Gastroesophageal sphincter (tissue), 4 donors: Measurements from ENCODE around the gene PLCB1. TPM values are rescaled to one million over a fixed set of nuclear protein-coding genes. Genes with fewer than 3 reads are reported as not detected.

Experiments
- ATAC-seq: fragments of 150-250 bp; one replicate; pipeline ENCODE4 v1.9.1; 2016; ENCODE audit warnings: mild to moderate bottlenecking, moderate library complexity
- H3K27ac ChIP-seq, 4 donors: fragments of 200-600 bp; sonication (generic) in 3 of 4; 1 replicate in 3 of 4; 2 replicates in 1 of 4; pipeline ENCODE4 v1.5.1; 2016 to 2019
- H3K27me3 ChIP-seq: fragments of 200-600 bp; sonication (generic); one replicate; pipeline ENCODE4 v1.5.1; 2019
- H3K36me3 ChIP-seq, 2 donors: fragments of 200-600 bp; sonication (generic); one replicate each; pipeline ENCODE4 v1.5.1; 2019; ENCODE audit warnings: control low read depth in 1 of 2
- H3K4me1 ChIP-seq, 3 donors: fragments of 200-600 bp; sonication (generic); 1 replicate in 2 of 3; 2 replicates in 1 of 3; pipeline ENCODE4 v1.5.1; 2016 to 2019; ENCODE audit warnings: control low read depth in 2 of 3
- H3K4me3 ChIP-seq, 2 donors: fragments of 200-600 bp; sonication (generic); one replicate each; pipeline ENCODE4 v1.5.1; 2019; ENCODE audit warnings: mild to moderate bottlenecking in 1 of 2, moderate library complexity in 1 of 2
- H3K9me3 ChIP-seq, 3 donors: fragments of 200-600 bp; sonication (generic); one replicate each; pipeline ENCODE4 v1.5.1; 2017 to 2019; ENCODE audit warnings: control low read depth in 2 of 3
- CTCF ChIP-seq, 4 experiments: fragments of 200-600 bp in 2 of 4; fragments of 450-650 bp in 2 of 4; sonication (generic) in 1 of 4; IDR thresholded peaks; one replicate each; pipeline ENCODE4 v1.5.1; 2017 to 2019; ENCODE audit warnings: antibody characterized with exemption in 4 of 4, mild to moderate bottlenecking in 2 of 4, moderate library complexity in 2 of 4
- EP300 ChIP-seq: sonication (generic); formaldehyde crosslinking; IDR thresholded peaks from one replicate; pipeline ENCODE4 v1.6.1; 2017; ENCODE audit warnings: antibody characterized with exemption, mild to moderate bottlenecking
- POLR2A ChIP-seq, 2 donors: fragments of 450-650 bp; IDR thresholded peaks; one replicate each; pipeline ENCODE4 v1.6.1; 2017; ENCODE audit warnings: antibody characterized with exemption in 2 of 2, mild to moderate bottlenecking in 2 of 2, moderate library complexity in 1 of 2
- POLR2AphosphoS5 ChIP-seq: sonication (generic); formaldehyde crosslinking; IDR thresholded peaks from one replicate; pipeline ENCODE4 v1.6.1; 2017; ENCODE audit warnings: antibody characterized with exemption
- WGBS, 2 donors: methylation state at CpG; one replicate each; pipeline ENCODE4 v1.1.5; 2018; ENCODE audit warnings: low coverage in 1 of 2; 5-methylcytosine and 5-hydroxymethylcytosine counted together
- total RNA-seq, 4 donors: library from RNA; depleted of rRNA; stranded (reverse); fragments of >200 nt; gene quantifications; one replicate each; pipeline ENCODE4 v1.1.0, GENCODE V29; 2016

The PLCB1 gene
- total RNA-seq, 4 donors from 2014 or later, result 60.8 to 104 (median 69.0) TPM

DNA sequence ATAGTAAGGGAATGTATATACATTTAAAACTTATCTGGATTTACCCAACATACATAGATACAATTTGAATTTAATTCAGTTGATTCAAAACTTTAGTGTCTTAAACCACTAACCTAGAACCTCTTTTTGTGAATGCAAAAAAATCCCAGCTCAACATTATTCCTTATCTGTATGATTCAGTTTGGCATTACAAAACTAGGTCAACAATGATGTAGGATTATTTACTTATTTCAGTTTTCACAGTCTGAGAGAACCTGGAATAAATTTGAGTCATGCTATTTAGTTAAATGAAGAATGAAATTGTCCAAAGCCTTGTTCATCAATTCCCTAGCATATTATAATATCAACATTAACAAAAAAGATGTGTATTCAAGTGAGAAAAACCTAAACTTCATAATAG lies 7.4 kb upstream of the PLCB1 start:
- Histone ChIP-seq H3K27ac (no peak overlapping the region), H3K4me1 (peaks cover 3 to 27% (median 9%) of the 10 kb centered on the region in 3 donors), H3K4me3 (no peak overlapping the region), H3K9me3 (no peaks in the 10 kb centered on the region), H3K36me3 (no peaks in the 10 kb centered on the region), H3K27me3 (no peaks in the 10 kb centered on the region)
- TF ChIP-seq POLR2AphosphoS5 (no peak), EP300 (no peak), CTCF (IDR thresholded peaks at IDR 0.05) (no peak), POLR2A (IDR thresholded peaks at IDR 0.05) (no peak)
- ATAC-seq, result no peak

- Histone ChIP-seq H3K4me3 (no peak overlapping the region), H3K9me3 (no peaks in the 10 kb centered on the region), H3K4me1 (peaks cover 3 to 34% (median 9%) of the 10 kb centered on the region in 3 donors), H3K27me3 (no peaks in the 10 kb centered on the region), H3K27ac (no peak overlapping the region), H3K36me3 (no peaks in the 10 kb centered on the region)
- no peak for TF ChIP-seq EP300
- TF ChIP-seq POLR2A (IDR thresholded peaks at IDR 0.05), result no peak
- TF ChIP-seq POLR2AphosphoS5, result no peak
- no peak for TF ChIP-seq CTCF (IDR thresholded peaks at IDR 0.05)
- 77 to 97% methylated on average over 4 of the region's 4 CpGs for WGBS, 2 donors
- no peak for ATAC-seq
Observed at GRCh38 chr20:8126181-8126580, 5.9 kb upstream of the PLCB1 start.

GRCh38 chr20:8126841-8127378 lies 5.2 kb upstream of the PLCB1 start:
- Histone ChIP-seq H3K9me3 (no peaks in the 10 kb centered on the region), H3K27ac (no peak overlapping the region), H3K36me3 (no peaks in the 10 kb centered on the region), H3K27me3 (no peaks in the 10 kb centered on the region), H3K4me1 (peaks cover 3 to 40% (median 9%) of the 10 kb centered on the region in 3 donors), H3K4me3 (no peak overlapping the region)
- no peak for ATAC-seq
- no peak for TF ChIP-seq EP300
- no peak for TF ChIP-seq POLR2AphosphoS5
- TF ChIP-seq CTCF (IDR thresholded peaks at IDR 0.05), result no peak
- TF ChIP-seq POLR2A (IDR thresholded peaks at IDR 0.05), result no peak
- 50 to 60% methylated on average over 1 of the region's 1 CpG for WGBS, 2 donors

GRCh38 chr20:8127553-8128255 lies 4.4 kb upstream of the PLCB1 start:
- peak overlapping the region in 2 of 4 donors; percentile 19 to 46 for H3K27ac ChIP-seq
- H3K4me3 ChIP-seq, result no peak overlapping the region
- no peaks in the 10 kb centered on the region for H3K9me3 ChIP-seq
- ATAC-seq, result no peak
- H3K27me3 ChIP-seq, result no peaks in the 10 kb centered on the region
- TF ChIP-seq POLR2AphosphoS5 (no peak), CTCF (IDR thresholded peaks at IDR 0.05) (no peak), EP300 (no peak), POLR2A (IDR thresholded peaks at IDR 0.05) (no peak)
- peaks cover 3 to 40% (median 9%) of the 10 kb centered on the region in 3 donors for H3K4me1 ChIP-seq
- H3K36me3 ChIP-seq, result no peaks in the 10 kb centered on the region
- WGBS, 2 donors, result 58 to 63% methylated on average over 6 of the region's 6 CpGs
